Body of pancreas (tissue), 4 donors: Measurements from ENCODE around the gene MT1M. TPM values are rescaled to one million over a fixed set of nuclear protein-coding genes. Genes with fewer than 3 reads are reported as not detected.

ENCODE experiments used
- ATAC-seq: fragments of 150-250 bp; one replicate; pipeline ENCODE4 v1.9.1; 2016
- DNase-seq, 4 donors: peaks; one replicate each; pipeline ENCODE4 v3.0.0-alpha.2; 2019
- H3K27ac ChIP-seq, 4 donors: fragments of 200-600 bp; sonication (generic); 1 replicate in 3 of 4; 2 replicates in 1 of 4; pipeline versions ENCODE4 v1.5.1 to v1.6.1; 2016 to 2019; ENCODE audit warnings: mild to moderate bottlenecking in 1 of 4, mixed read lengths in 1 of 4, moderate library complexity in 1 of 4
- H3K27me3 ChIP-seq, 2 donors: fragments of 200-600 bp; sonication (generic); one replicate each; pipeline ENCODE4 v1.6.0; 2016; ENCODE audit warnings: mild to moderate bottlenecking in 1 of 2
- H3K36me3 ChIP-seq, 2 donors: fragments of 200-600 bp; sonication (generic); replicated peaks in 1 of 2; 2 replicates each; pipeline ENCODE4 v1.5.1; 2016; ENCODE audit warnings: low read depth in 2 of 2; ENCODE audit not compliant: insufficient read depth in 1 of 2
- H3K4me1 ChIP-seq: fragments of 200-600 bp; sonication (generic); one replicate; pipeline ENCODE4 v1.6.0; 2016
- H3K4me3 ChIP-seq, 2 donors: fragments of 200-600 bp; sonication (generic); 1 replicate in 1 of 2; 2 replicates in 1 of 2; pipeline ENCODE4 v1.5.1; 2016 to 2019
- H3K9me3 ChIP-seq, 3 donors: fragments of 200-600 bp; sonication (generic); 1 replicate in 2 of 3; 2 replicates in 1 of 3; pipeline ENCODE4 v1.5.1; 2016
- POLR2A ChIP-seq, 3 donors: fragments of 450-650 bp; IDR thresholded peaks; one replicate each; pipeline ENCODE4 v1.6.1; 2016; ENCODE audit warnings: antibody characterized with exemption in 3 of 3, mild to moderate bottlenecking in 2 of 3
- WGBS, 2 donors: methylation state at CpG; one replicate each; pipeline ENCODE4 v1.1.5; 2017; 5-methylcytosine and 5-hydroxymethylcytosine counted together
- intact Hi-C: fragments of 100-400 bp; cut with DNase I; formaldehyde crosslinking; loops from one replicate; pipeline ENCODE4 v1.15.1; 2023
- total RNA-seq, 2 donors: library from RNA; depleted of rRNA; stranded (reverse); fragments of >200 nt; gene quantifications; one replicate each; pipeline ENCODE4 v1.1.0, GENCODE V29; 2016
- TF ChIP-seq, protein P1 (sequence below), 7 experiments: fragments of 450-650 bp in 4 of 7; fragments of 200-600 bp in 3 of 7; sonication (generic) in 3 of 7; IDR thresholded peaks; one replicate each; pipeline ENCODE4 v1.5.1; 2016 to 2019; ENCODE audit warnings: antibody characterized with exemption in 7 of 7

Gene MT1M
- total RNA-seq, 2 donors from 2014 or later = 9.6 to 112 TPM

DNA sequence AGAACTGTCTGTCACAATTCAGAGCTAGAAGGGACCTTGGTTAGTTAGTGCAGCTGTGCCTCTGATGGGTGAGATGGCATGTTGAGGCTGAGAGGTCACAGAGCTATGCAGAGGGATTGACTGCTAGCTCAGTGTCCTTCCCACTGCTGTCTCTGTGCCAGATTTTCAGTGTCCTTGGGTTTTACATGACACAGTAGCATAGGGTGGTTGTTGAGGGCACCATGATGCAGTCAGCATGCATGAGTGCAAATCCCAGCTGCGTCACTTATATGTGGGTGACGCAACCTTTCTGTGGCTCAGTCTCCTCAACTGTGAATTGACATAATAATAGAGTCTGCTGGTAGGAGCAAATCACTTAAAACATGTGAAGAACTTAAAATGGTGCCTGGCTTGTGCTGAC is 8.7 kb downstream of the MT1M start:
- H3K4me1 ChIP-seq = peaks cover 24% of the 10 kb centered on the region
- no peak overlapping the region for H3K27ac ChIP-seq
- intact Hi-C loops = no loop called here
- H3K36me3 ChIP-seq = no peaks in the 10 kb centered on the region
- H3K4me3 ChIP-seq = no peak overlapping the region
- no peaks in the 10 kb centered on the region for H3K9me3 ChIP-seq
- H3K27me3 ChIP-seq = no peaks in the 10 kb centered on the region
- 85 to 100% methylated on average over 2 of the region's 2 CpGs for WGBS, 2 donors
- ATAC-seq = no peak
- no peak for TF ChIP-seq POLR2A (IDR thresholded peaks at IDR 0.05)
- TF ChIP-seq, protein P1, sequence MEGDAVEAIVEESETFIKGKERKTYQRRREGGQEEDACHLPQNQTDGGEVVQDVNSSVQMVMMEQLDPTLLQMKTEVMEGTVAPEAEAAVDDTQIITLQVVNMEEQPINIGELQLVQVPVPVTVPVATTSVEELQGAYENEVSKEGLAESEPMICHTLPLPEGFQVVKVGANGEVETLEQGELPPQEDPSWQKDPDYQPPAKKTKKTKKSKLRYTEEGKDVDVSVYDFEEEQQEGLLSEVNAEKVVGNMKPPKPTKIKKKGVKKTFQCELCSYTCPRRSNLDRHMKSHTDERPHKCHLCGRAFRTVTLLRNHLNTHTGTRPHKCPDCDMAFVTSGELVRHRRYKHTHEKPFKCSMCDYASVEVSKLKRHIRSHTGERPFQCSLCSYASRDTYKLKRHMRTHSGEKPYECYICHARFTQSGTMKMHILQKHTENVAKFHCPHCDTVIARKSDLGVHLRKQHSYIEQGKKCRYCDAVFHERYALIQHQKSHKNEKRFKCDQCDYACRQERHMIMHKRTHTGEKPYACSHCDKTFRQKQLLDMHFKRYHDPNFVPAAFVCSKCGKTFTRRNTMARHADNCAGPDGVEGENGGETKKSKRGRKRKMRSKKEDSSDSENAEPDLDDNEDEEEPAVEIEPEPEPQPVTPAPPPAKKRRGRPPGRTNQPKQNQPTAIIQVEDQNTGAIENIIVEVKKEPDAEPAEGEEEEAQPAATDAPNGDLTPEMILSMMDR (IDR thresholded peaks at IDR 0.05) = no peak
- no peak for DNase-seq

DNA sequence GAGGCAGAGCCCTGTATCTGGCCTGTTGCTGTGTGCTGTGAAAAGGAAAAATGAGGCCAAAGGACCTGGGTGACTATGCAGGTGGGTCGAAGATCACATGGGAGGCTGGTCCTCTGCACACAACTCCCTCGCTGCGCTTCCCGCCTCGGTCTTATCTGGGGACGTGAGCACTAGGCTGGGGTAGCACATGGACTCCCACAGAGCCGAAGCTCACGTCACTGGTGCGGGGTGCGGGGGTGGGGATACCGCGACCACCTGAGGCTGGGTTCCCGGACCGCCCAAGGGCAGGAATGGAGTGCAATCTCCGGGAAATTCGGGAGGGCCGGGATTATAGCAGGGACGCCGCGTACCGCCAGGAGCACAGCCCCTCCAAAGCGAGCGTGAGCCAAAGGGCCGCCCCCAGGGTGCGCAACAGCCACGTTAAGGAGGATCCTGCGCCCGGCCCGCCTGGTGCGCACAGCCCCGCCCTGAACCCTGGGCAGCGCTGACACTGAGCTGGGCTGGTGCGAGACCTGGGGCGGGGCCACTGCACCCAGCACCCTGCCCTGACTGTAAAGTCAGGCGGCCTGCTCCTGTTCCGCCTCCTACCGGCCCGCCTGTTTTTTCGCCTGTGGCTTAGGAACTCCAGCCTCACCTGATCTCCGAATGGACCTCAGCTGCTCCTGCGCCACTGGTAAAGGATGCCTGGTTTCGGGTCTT is 10.8 kb downstream of the MT1M start:
- Histone ChIP-seq H3K4me1 (peaks cover 18% of the 10 kb centered on the region), H3K27ac (peak overlapping the region; percentile 54 to 75 (median 70)), H3K36me3 (no peaks in the 10 kb centered on the region), H3K27me3 (no peaks in the 10 kb centered on the region), H3K9me3 (no peaks in the 10 kb centered on the region), H3K4me3 (no peak overlapping the region)
- DNase-seq (peak; percentile 88 to 95 (median 90)), ATAC-seq (peak; percentile 98)
- 2% methylated on average over 16 to 42 of the region's 42 CpGs for WGBS, 2 donors
- intact Hi-C loops = no loop called here
- peak in 2 of 3 donors; percentile 63 to 68 for TF ChIP-seq POLR2A (IDR thresholded peaks at IDR 0.05)
- TF ChIP-seq, protein P1 (IDR thresholded peaks at IDR 0.05) = peak; percentile 34 to 90 (median 72)

DNA sequence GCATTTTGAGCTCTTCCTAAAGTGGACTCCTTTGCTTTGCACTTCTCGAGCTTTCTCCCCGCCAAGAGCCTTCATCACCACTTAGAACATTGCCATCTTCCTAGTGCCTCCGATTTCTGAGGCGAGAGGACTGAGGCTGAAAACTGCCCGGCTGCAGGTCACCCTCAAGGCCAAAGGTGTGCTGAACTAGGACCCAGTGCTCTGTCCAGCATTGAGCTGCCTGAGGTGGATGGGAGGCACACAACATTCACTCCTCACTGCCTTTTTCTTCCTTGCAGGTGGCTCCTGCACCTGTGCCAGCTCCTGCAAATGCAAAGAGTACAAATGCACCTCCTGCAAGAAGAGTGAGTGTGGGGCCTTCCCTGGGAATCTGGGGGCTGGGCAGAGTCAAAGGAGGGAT is 11.4 kb downstream of the MT1M start:
- no peak for DNase-seq
- intact Hi-C loops = no loop called here
- no peaks in the 10 kb centered on the region for H3K36me3 ChIP-seq
- no peak overlapping the region for H3K4me3 ChIP-seq
- H3K27me3 ChIP-seq = no peaks in the 10 kb centered on the region
- no peak for ATAC-seq
- H3K27ac ChIP-seq = peak overlapping the region in 3 of 4 donors; percentile 64 to 75 (median 75)
- 32 to 58% methylated on average over 5 of the region's 5 CpGs for whole genome bisulfite sequencing, 2 donors
- peaks cover 13% of the 10 kb centered on the region for H3K4me1 ChIP-seq
- no peaks in the 10 kb centered on the region for H3K9me3 ChIP-seq
- no peak for TF ChIP-seq POLR2A (IDR thresholded peaks at IDR 0.05)
- TF ChIP-seq, protein P1 (IDR thresholded peaks at IDR 0.05) = no peak

DNA sequence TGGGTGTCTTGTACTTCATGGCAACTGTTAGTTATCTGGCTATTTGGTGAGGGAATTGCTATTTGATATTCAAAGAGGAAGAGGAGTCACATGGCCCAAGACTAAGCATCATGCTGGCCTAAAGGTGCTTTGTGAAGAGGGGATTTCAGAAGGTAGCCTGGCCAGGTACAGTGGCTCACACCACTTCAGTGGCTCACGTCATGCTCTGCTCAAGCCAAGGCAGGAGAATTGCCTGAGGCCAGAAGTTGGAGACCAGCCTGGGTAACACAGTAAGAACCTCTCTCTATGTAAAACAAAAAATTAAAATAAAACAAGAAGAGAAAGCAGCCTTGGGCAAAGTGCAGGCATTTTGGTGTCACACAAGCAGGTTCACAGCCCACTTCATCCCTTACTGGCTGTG is 12.9 kb downstream of the MT1M start:
- peaks cover 9% of the 10 kb centered on the region for H3K4me1 ChIP-seq
- no peak overlapping the region for H3K4me3 ChIP-seq
- WGBS, 2 donors = 81 to 88% methylated on average over 1 of the region's 1 CpG
- TF ChIP-seq POLR2A (IDR thresholded peaks at IDR 0.05) = no peak
- H3K36me3 ChIP-seq = no peaks in the 10 kb centered on the region
- ATAC-seq = no peak
- no peaks in the 10 kb centered on the region for H3K27me3 ChIP-seq
- intact Hi-C loops = no loop called here
- H3K9me3 ChIP-seq = no peaks in the 10 kb centered on the region
- no peak for DNase-seq
- no peak overlapping the region for H3K27ac ChIP-seq

DNA sequence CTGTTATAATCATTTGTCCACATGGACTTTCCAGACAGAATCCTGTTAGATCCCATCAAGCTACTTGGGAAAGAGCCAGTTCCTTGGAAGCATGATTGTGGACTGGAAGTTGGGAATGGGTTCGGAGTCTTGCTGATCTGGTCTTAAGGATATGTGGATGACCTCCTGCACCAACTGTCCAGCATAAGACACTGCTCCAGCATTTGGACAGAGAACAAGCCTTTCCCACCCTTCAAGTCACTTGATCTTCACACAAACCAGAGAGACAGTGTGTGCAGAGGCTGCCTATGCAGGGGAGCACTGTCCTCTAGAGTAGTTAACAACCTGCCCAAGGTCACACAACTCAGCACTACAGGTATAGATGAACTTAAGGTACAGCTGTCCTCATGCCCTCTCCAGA is 13.4 kb downstream of the MT1M start:
- DNase-seq (no peak), ATAC-seq (no peak)
- WGBS, 2 donors = 0% methylated on average over 1 of the region's 1 CpG
- TF ChIP-seq, protein P1 (IDR thresholded peaks at IDR 0.05) = no peak
- TF ChIP-seq POLR2A (IDR thresholded peaks at IDR 0.05) = no peak
- H3K36me3 ChIP-seq = no peaks in the 10 kb centered on the region
- no peaks in the 10 kb centered on the region for H3K27me3 ChIP-seq
- H3K4me1 ChIP-seq = peaks cover 9% of the 10 kb centered on the region
- H3K9me3 ChIP-seq = no peaks in the 10 kb centered on the region
- H3K4me3 ChIP-seq = no peak overlapping the region
- no peak overlapping the region for H3K27ac ChIP-seq
- intact Hi-C loops = no loop called here
